GM12892 (cell line): ENCODE measurements around the gene ZNF410.

Source experiments
- DNase-seq: peaks from one replicate; pipeline ENCODE4 v3.0.0; 2011; ENCODE audit not compliant: insufficient read length
- FAIRE-seq: peaks from 2 replicates; lab custom pipeline; 2011; peaks lifted over from hg19 to GRCh38; lab: Jason Lieb, UNC
- POLR2A ChIP-seq: IDR thresholded peaks from 2 replicates; pipeline ENCODE4 v1.6.1; 2011; ENCODE audit warnings: low read depth, low read length, control low read depth
- POLR2AphosphoS5 ChIP-seq: IDR thresholded peaks from 2 replicates; pipeline ENCODE4 v1.6.1; 2011; ENCODE audit warnings: low read depth, low read length, control low read depth
- TAF1 ChIP-seq: IDR thresholded peaks from 2 replicates; pipeline ENCODE4 v1.6.1; 2011; ENCODE audit warnings: low read depth, mild to moderate bottlenecking, control low read depth, low read length, borderline replicate concordance

Gene ZNF410

DNA sequence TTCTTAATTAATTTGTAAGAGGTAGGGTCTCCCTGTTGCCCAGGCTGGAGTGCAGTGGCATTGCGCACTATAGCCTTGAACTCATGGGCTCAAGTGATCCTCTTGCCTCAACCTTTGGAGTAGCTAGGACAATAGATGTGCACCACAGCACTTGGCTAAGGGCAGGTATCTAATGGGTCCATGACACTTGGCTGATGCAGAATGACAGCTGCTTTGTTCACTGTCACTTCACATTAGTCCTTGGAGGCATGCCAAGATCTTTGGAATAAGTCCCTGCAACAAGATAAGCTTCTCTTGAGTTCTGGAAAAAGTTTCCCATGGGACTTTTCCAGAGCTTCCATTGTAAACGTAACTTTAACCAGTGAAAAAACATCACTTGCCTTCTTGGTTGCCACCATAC is 86.8 kb downstream of the ZNF410 start:
- TF ChIP-seq POLR2AphosphoS5 (no peak), TAF1 (no peak), POLR2A (no peak)
- no peak for DNase-seq
- no peak for FAIRE-seq

DNA sequence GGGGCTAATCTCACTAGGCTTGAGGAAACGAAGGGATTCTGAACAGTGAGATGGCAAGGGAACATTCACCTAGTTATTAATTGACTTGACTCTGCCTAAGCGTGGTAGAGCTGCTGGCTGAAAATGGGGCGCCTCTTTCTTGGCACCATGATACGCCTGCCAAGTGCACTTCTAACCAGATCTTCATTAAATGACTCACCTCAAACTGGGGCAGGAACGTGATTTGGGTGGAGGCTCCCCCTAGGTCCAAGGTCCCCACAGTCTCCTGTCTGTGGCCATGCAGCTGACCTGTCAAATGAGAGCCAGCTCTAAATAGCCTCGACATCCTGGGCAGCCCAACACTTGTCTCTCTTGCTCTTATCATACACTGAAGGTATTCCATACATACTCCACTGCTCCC is 89.5 kb downstream of the ZNF410 start:
- DNase-seq, result no peak
- FAIRE-seq, result no peak
- TF ChIP-seq TAF1 (no peak), POLR2A (no peak), POLR2AphosphoS5 (no peak)

DNA sequence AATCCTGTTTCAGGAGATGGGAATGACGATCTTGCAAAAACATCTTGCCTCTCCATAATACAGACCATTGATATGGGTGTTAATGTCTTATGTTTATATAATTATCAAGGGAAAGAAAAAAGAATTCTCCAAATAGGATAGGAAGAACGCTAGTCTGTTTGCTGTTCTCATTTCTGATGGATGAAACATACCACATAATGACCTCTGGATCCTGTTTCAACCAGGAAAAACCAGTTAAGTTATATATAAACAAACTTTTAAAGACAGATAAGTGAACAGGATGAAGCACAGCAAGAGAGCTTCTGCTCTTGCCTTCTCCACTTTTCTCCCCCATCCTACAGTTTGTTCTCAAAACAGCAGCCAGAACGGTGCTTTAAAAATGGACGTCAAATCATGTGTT is 91.2 kb downstream of the ZNF410 start:
- FAIRE-seq (no peak), DNase-seq (no peak)
- TF ChIP-seq TAF1 (no peak), POLR2AphosphoS5 (no peak), POLR2A (no peak)
